Measurements from ENCODE around the gene OR56B1. TPM values are rescaled to one million over a fixed set of nuclear protein-coding genes. Genes with fewer than 3 reads are reported as not detected.
A peak's percentile ranks its signal among the peaks of the same experiment; 100 is the strongest.
"Not testable (repeated sequence)": the region's sequence is repeated elsewhere in the genome, so short reads cannot be mapped to it uniquely, and the experiment has no call there.

OR56B1 gene
- polyA plus RNA-seq, 6 donors from 2014 or later: 0.16 to 0.32 (median 0.18) TPM; not detected in 1

DNA sequence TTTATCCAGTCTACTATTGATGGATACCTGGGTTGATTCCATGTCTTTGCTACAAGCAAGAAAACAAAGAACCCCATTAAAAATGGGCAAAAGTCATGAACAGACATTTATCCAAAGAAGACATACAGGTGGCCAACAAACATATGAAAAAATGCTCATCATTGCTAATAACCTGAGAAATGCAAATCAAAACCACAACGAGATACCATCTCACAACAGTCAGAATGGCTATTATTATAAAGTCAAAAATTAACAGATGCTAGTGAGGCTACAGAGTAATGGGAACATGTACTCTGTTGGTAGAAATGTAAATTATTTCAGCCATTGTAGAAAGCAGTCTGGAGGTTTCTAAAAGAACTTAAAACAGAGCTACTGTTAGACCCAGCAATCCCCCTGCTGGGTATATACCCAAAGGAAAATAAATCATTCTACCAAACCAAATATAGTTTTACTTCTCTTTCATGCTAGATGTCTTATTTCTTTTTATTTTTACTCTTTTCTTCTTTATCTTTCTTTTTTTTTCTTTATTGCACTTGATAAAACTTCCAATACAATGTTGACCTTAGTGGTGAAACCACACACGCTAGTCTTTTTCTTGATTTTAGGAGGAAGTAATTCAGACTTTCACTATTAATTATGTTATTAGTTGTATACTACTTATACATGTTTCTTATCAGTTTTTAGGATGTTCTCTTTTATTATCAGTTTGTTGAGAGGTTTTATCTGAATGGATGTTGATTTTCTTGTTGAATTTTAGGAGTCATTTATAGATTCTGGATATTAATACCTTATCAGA lies 32.3 kb upstream of the OR56B1 start:
- ATAC-seq (ENCODE audit: low read depth in 2 of 2): no peak
- no peaks in the 10 kb centered on the region for H3K9me3 Mint-ChIP-seq
- H3K27ac Mint-ChIP-seq: peak overlapping the region in 5 of 6 donors; percentile 21 to 84 (median 55)
- H3K27me3 Mint-ChIP-seq: no peaks in the 10 kb centered on the region
- H3K4me1 Mint-ChIP-seq: peaks cover 17 to 44% (median 37%) of the 10 kb centered on the region in 3 donors
- DNase-seq: no peak
- H3K4me3 Mint-ChIP-seq: peak overlapping the region in 2 of 8 donors; percentile 33 to 34
- H3K36me3 Mint-ChIP-seq: peaks cover 22 to 43% of the 10 kb centered on the region in 2 donors

DNA sequence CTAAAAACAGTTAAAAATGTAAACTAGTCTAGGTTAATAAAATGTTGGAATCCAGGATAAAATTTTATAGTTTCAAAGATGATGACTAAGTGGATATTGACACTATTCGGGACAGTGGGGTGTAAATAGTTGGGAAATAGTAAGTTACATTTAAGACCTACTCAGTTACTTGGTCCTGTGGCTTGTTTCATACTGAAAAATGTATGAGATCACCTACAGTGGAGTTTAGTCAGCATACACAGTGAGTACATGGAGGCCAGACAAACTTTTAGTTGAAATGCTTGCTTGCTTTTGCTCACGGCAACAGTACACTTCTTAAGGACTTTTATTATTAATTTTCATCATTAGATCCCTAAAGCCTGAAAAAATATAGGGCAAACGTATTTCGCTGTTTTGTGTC lies 30.6 kb upstream of the OR56B1 start:
- peaks cover 16 to 34% (median 30%) of the 10 kb centered on the region in 3 donors for H3K4me1 Mint-ChIP-seq
- no peaks in the 10 kb centered on the region for H3K9me3 Mint-ChIP-seq
- H3K4me3 Mint-ChIP-seq: peak overlapping the region in 1 of 8 donors; percentile 22
- peak overlapping the region in 2 of 6 donors; percentile 82 to 84 for H3K27ac Mint-ChIP-seq
- DNase-seq (no peak), ATAC-seq (ENCODE audit: low read depth in 2 of 2) (no peak)
- H3K27me3 Mint-ChIP-seq: no peaks in the 10 kb centered on the region
- H3K36me3 Mint-ChIP-seq: peaks cover 27 to 53% of the 10 kb centered on the region in 2 donors

DNA sequence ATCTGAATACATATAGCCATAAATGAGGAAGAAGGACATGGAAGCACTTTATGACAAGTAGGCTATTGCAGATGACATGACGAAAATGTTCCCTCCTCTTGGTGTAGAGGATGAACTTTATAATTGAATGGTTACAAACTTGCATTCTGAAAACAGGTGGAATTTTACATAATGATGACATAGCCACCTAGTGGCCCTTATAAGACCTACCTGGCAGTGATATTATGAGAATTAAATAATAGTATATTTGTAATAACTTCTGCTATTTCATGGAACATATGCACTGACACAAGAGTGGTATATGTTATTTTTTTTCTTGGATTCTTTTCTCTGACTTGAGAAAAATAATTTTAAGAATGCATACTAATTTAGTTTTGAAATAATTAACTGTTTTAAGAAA lies 23.7 kb upstream of the OR56B1 start:
- H3K4me1 Mint-ChIP-seq: peaks cover 0 to 5% (median 5%) of the 10 kb centered on the region in 3 donors
- peak; percentile 5 for DNase-seq

DNA sequence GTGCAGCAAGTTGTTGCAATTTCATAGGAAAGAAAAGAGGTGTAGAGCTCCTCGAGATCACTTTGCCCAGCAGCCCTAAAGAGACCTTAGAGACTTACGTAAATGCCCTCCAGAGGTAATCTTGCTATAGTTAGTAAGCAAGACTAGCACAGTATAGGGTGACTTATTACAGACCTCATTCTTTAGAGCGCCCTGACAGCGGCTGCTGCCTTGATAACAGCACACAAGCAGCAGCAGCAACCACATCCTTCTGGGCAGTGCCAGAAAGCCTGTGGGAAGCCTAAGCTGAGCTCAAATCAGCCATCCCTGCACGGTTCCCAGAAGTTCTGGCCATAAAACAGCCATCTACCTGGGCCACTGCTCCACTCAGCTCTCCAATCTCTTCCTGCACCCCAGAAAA lies 22.6 kb upstream of the OR56B1 start:
- peaks cover 0 to 6% (median 3%) of the 10 kb centered on the region in 7 donors for H3K9me3 Mint-ChIP-seq
- no peak overlapping the region for H3K4me3 Mint-ChIP-seq
- peaks cover 11 to 13% of the 10 kb centered on the region in 2 donors for H3K36me3 Mint-ChIP-seq
- peaks cover 0 to 5% (median 5%) of the 10 kb centered on the region in 3 donors for H3K4me1 Mint-ChIP-seq
- ATAC-seq (ENCODE audit: low read depth in 2 of 2): no peak
- no peaks in the 10 kb centered on the region for H3K27me3 Mint-ChIP-seq
- DNase-seq: no peak
- peak overlapping the region in 4 of 6 donors; percentile 16 to 59 (median 28) for H3K27ac Mint-ChIP-seq

More for the DNA sequence above, 23.7 kb upstream of the OR56B1 start:
- Mint-ChIP-seq H3K4me3 (no peak overlapping the region), H3K27me3 (no peaks in the 10 kb centered on the region), H3K27ac (peak overlapping the region in 2 of 6 donors; percentile 37 to 85), H3K36me3 (peaks cover 18 to 23% of the 10 kb centered on the region in 2 donors), H3K9me3 (peaks cover 0 to 2% (median 0%) of the 10 kb centered on the region in 7 donors)
- ATAC-seq (ENCODE audit: low read depth in 2 of 2): peak; percentile 41 to 53

DNA sequence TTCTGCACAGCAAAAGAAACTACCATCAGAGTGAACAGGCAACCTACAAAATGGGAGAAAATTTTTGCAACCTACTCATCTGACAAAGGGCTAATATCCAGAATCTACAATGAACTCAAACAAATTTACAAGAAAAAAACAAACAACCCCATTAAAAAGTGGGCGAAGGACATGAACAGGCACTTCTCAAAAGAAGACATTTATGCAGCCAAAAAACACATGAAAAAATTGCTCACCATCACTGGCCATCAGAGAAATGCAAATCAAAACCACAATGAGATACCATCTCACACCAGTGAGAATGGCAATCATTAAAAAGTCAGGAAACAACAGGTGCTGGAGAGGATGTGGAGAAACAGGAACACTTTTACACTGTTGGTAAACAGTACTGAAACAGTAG lies 19.7 kb upstream of the OR56B1 start:
- not testable (repeated sequence) for ATAC-seq (ENCODE audit: low read depth in 2 of 2)

DNA sequence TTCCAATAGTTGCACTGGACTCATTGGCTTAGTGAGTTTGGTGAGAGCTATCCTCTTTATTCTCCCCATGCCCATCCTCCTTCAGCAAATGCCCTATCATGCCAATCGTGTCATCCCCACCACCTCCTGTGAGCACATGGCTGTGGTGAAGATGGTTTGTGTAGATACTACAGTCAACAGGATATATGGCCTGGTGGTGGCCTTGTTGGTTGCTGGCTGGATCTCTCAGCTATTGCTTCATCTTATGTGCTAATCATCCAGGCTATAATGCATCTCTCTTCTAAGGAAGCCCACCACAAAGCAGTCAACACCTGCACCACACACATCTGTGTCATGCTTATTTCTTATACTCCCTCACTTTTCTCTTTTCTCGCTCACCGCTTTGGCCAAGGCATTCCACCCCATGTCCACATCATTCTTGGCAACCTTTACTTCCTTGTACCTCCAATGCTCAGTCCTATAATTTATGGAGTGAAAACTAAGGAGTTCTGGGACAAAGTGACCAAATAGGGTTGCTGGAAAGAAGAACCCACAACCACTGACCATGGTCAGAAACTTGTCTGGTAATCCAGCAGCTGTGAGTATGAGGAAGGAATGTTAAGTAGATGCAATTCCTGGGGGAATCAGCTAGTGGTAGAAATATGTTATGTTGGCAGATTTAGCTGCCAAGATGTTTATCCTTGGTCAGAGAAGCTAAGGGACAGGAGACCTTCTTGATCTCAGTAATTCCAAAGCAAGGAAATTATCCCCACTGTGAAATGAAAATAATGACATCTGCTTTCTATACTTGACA lies 16.3 kb upstream of the OR56B1 start:
- Mint-ChIP-seq H3K36me3 (peaks cover 9 to 13% of the 10 kb centered on the region in 2 donors), H3K9me3 (peaks cover 0 to 11% (median 3%) of the 10 kb centered on the region in 7 donors), H3K4me1 (no peaks in the 10 kb centered on the region), H3K4me3 (no peak overlapping the region), H3K27me3 (no peaks in the 10 kb centered on the region), H3K27ac (peak overlapping the region in 2 of 6 donors; percentile 63 to 75)
- no peak for DNase-seq
- ATAC-seq (ENCODE audit: low read depth in 2 of 2): no peak

More for the DNA sequence above, 19.7 kb upstream of the OR56B1 start:
- not testable (repeated sequence) for DNase-seq, H3K4me3 Mint-ChIP-seq, H3K27me3 Mint-ChIP-seq, H3K27ac Mint-ChIP-seq, H3K4me1 Mint-ChIP-seq
- H3K36me3 Mint-ChIP-seq: peaks cover 9 to 13% of the 10 kb centered on the region in 2 donors
- H3K9me3 Mint-ChIP-seq: peaks cover 0 to 11% (median 3%) of the 10 kb centered on the region in 7 donors

DNA sequence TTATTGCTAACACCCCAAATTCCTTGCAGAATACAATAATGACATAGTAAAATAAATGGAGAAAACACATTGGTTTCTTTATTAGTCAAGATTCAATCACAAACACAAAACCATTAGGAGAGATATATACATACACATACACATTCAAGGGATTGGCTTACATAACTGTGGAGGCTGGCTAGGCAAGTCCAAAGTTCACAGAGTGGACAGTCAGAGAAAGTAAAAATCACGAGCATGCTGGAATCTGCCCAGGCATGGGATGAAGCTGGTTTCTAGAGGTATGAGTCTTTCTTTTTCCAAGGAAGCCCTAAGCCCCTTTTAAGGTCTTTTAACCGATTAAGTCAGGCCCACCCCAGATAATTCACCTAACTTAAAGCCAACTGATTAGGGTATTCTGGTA lies 13.6 kb upstream of the OR56B1 start:
- H3K4me3 Mint-ChIP-seq: no peak overlapping the region
- H3K4me1 Mint-ChIP-seq: peaks cover 0 to 7% (median 0%) of the 10 kb centered on the region in 3 donors
- H3K27me3 Mint-ChIP-seq: no peaks in the 10 kb centered on the region
- DNase-seq (no peak), ATAC-seq (ENCODE audit: low read depth in 2 of 2) (no peak)
- peaks cover 9 to 25% of the 10 kb centered on the region in 2 donors for H3K36me3 Mint-ChIP-seq
- no peak overlapping the region for H3K27ac Mint-ChIP-seq
- peaks cover 0 to 11% (median 3%) of the 10 kb centered on the region in 7 donors for H3K9me3 Mint-ChIP-seq

DNA sequence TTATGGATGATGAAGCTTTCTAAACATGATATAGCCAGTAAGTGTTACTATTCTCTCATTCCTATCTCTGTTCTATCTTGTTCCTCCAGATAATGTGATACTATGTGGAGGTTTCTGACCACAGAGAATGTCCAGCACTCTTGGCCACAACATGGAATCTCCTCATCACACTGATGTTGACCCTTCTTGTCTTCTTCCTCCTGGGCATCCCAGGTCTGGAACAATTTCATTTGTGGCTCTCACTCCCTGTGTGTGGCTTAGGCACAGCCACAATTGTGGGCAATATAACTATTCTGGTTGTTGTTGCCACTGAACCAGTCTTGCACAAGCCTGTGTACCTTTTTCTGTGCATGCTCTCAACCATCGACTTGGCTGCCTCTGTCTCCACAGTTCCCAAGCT lies 9.9 kb upstream of the OR56B1 start:
- H3K4me3 Mint-ChIP-seq: no peak overlapping the region
- peaks cover 0 to 20% of the 10 kb centered on the region in 2 donors for H3K36me3 Mint-ChIP-seq
- no peaks in the 10 kb centered on the region for H3K9me3 Mint-ChIP-seq
- no peak for ATAC-seq (ENCODE audit: low read depth in 2 of 2)
- H3K27ac Mint-ChIP-seq: peak overlapping the region in 1 of 6 donors; percentile 67
- H3K27me3 Mint-ChIP-seq: no peaks in the 10 kb centered on the region
- peaks cover 0 to 7% (median 0%) of the 10 kb centered on the region in 3 donors for H3K4me1 Mint-ChIP-seq
- DNase-seq: no peak

DNA sequence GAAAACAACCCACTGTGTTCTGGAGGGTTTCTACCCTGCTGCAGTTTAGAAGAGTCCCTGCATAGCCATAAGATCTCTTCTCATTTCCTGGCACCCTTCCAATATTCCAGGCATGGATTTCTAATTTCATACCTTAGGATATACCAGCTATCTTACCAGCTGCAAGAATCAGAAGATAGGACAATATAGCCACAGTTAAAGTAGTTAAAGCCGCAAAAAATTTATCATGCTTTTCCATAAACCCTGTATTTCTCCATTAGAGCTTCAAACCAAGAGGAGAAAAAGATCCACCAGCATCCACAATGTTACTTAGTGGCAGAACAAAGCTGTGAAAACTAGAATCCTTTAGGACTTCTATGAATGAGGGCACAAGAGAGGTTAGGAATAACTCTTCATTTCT lies 8.6 kb upstream of the OR56B1 start:
- ATAC-seq (ENCODE audit: low read depth in 2 of 2) (no peak), DNase-seq (no peak)
- no peak overlapping the region for H3K4me3 Mint-ChIP-seq
- H3K27ac Mint-ChIP-seq: no peak overlapping the region
- no peaks in the 10 kb centered on the region for H3K9me3 Mint-ChIP-seq
- H3K27me3 Mint-ChIP-seq: no peaks in the 10 kb centered on the region
- H3K36me3 Mint-ChIP-seq: peaks cover 0 to 20% of the 10 kb centered on the region in 2 donors
- peaks cover 0 to 7% (median 0%) of the 10 kb centered on the region in 3 donors for H3K4me1 Mint-ChIP-seq

DNA sequence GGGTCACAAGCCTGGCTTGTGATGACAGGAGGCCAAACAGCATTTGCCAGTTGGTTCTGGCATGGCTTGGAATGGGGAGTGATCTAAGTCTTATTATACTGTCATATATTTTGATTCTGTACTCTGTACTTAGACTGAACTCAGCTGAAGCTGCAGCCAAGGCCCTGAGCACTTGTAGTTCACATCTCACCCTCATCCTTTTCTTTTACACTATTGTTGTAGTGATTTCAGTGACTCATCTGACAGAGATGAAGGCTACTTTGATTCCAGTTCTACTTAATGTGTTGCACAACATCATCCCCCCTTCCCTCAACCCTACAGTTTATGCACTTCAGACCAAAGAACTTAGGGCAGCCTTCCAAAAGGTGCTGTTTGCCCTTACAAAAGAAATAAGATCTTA lies 843 bp downstream of the OR56B1 start:
- DNase-seq (no peak), ATAC-seq (ENCODE audit: low read depth in 2 of 2) (no peak)
- no peaks in the 10 kb centered on the region for H3K4me1 Mint-ChIP-seq
- no peak overlapping the region for H3K27ac Mint-ChIP-seq
- H3K36me3 Mint-ChIP-seq: peaks cover 31 to 35% of the 10 kb centered on the region in 2 donors
- H3K27me3 Mint-ChIP-seq: peaks cover 0 to 12% (median 0%) of the 10 kb centered on the region in 3 donors
- H3K9me3 Mint-ChIP-seq: peaks cover 4 to 23% (median 14%) of the 10 kb centered on the region in 7 donors
- H3K4me3 Mint-ChIP-seq: peak overlapping the region in 1 of 8 donors; percentile 57

DNA sequence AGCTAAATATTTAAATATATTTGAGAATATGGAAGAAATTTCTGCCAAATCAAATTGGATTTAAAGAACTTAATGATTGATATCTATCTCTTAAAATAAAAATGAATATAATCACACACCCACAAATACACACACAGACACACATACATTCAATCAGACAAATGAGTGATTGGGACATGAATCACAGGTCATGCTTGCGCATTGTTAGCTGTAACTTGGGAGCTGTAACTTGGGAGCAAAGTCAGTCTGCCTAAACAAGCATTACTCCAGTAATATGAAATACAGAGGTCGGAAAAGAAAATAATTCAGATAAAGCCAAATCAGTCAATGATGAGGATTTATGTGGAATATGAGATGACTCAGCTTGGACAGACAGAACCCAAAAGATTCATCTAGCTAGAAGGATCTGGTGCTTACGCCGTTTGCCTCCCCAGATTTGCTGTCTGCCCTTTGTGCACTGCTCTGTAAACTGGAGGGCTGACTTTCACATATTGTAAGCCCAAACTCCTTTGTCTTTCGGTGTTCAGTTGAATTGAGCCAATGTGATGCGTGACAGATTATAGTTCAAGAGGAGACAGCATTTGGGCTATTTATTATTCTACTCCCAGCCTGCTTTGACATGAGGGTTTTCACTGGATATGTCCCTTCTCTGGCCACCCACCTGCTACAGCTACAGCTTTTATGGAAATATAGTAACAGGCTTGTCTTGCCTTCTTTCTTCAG lies 1.6 kb downstream of the OR56B1 start:
- peak overlapping the region in 1 of 6 donors; percentile 3 for H3K27ac Mint-ChIP-seq
- no peaks in the 10 kb centered on the region for H3K4me1 Mint-ChIP-seq
- DNase-seq (no peak), ATAC-seq (ENCODE audit: low read depth in 2 of 2) (no peak)
- peaks cover 0 to 15% (median 0%) of the 10 kb centered on the region in 3 donors for H3K27me3 Mint-ChIP-seq
- H3K4me3 Mint-ChIP-seq: no peak overlapping the region
- peaks cover 31 to 38% of the 10 kb centered on the region in 2 donors for H3K36me3 Mint-ChIP-seq
- H3K9me3 Mint-ChIP-seq: peaks cover 5 to 30% (median 20%) of the 10 kb centered on the region in 7 donors

DNA sequence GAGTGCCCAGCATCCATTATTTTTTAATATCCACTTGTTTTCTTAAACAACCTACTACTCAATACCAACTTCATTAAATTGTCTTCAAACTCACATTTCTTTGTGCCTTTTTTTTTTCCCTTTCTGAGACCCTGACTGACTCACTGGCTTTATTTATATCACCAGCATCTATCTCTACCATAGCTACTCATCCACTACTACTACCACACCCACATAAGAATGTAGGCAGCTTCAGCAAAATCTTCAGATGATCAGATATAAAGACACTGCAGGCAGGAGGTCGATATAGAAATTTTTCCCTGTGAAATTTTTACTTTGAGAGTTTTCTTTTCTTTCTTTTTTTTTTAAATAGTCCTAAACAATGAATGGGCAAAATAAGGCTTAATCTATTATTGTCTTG lies 2.2 kb downstream of the OR56B1 start:
- H3K36me3 Mint-ChIP-seq: peaks cover 31 to 40% of the 10 kb centered on the region in 2 donors
- no peak for DNase-seq

DNA sequence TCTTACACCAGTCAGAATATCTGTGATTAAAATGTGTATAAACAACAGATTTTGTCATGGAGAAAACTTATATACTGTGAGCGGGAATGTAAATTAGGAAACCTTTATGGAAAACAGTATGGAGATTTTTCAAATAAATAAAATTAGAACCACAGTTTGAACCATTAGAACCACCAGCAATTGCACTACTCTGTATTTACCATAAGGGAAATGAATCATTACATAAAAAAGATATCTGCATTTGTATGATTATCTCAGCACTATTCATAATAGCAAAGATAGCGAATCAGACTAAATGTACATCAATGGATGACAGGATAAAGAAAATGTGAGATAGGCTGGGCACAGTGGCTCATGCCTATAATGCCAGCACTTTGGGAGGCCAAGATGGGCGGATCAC lies 10.4 kb downstream of the OR56B1 start:
- peaks cover 0 to 8% (median 7%) of the 10 kb centered on the region in 3 donors for H3K27me3 Mint-ChIP-seq
- peaks cover 5 to 28% (median 15%) of the 10 kb centered on the region in 7 donors for H3K9me3 Mint-ChIP-seq
- no peak overlapping the region for H3K4me3 Mint-ChIP-seq
- ATAC-seq (ENCODE audit: low read depth in 2 of 2): no peak
- DNase-seq: no peak
- no peaks in the 10 kb centered on the region for H3K4me1 Mint-ChIP-seq
- H3K27ac Mint-ChIP-seq: no peak overlapping the region
- peaks cover 6 to 17% of the 10 kb centered on the region in 2 donors for H3K36me3 Mint-ChIP-seq

More for the DNA sequence above, 2.2 kb downstream of the OR56B1 start:
- H3K9me3 Mint-ChIP-seq: peaks cover 5 to 31% (median 23%) of the 10 kb centered on the region in 7 donors
- peaks cover 0 to 15% (median 0%) of the 10 kb centered on the region in 3 donors for H3K27me3 Mint-ChIP-seq
- peak overlapping the region in 1 of 6 donors; percentile 3 for H3K27ac Mint-ChIP-seq
- ATAC-seq (ENCODE audit: low read depth in 2 of 2): no peak
- no peak overlapping the region for H3K4me3 Mint-ChIP-seq
- no peaks in the 10 kb centered on the region for H3K4me1 Mint-ChIP-seq
